HepG2 (cell line): ENCODE measurements around the gene MLN. TPM values are rescaled to one million over a fixed set of nuclear protein-coding genes. Genes with fewer than 3 reads are reported as not detected.

Experiments used
- ATAC-seq: fragments of 200-7000 bp; cut with Tn5 transposase; 3 replicates; pipeline ENCODE4 v1.9.1; 2020; ENCODE audit warnings: mild to moderate bottlenecking, moderate library complexity
- BruUV-seq: library from RNA; stranded (reverse); fragments of 400-500 nt; replicated peaks from 2 replicates; lab custom pipeline; 2021; lab: Mats Ljungman, UMichigan
- CTCF ChIA-PET: fragments of 300-600 bp; formaldehyde crosslinking; extraction: SDS; loops from one replicate; lab custom pipeline; 2021; ENCODE audit warnings: low total read pairs, inconsistent platforms, low intra/inter-chr PET ratio; lab: Yijun Ruan, JAX
- POLR2A ChIA-PET: fragments of 350-600 bp; sonication (Branson Sonifier 250); formaldehyde crosslinking; loops from one replicate; lab custom pipeline; 2020; ENCODE audit warnings: antibody characterized with exemption, inconsistent platforms; lab: Yijun Ruan, JAX
- DNase-seq: peaks from one replicate; pipeline ENCODE4 v3.0.0-alpha.2; 2015; ENCODE audit warnings: low spot score
- FAIRE-seq: peaks from 3 replicates; lab custom pipeline; 2011; peaks lifted over from hg19 to GRCh38; lab: Jason Lieb, UNC
- H2AFZ ChIP-seq: one replicate; pipeline ENCODE4 v1.6.1; 2011; ENCODE audit warnings: low read length, inconsistent platforms
- H3K27ac ChIP-seq: fragments of 300-600 bp; 3 replicates; pipeline ENCODE4 v1.8.0; 2011; ENCODE audit warnings: mixed run types, mild to moderate bottlenecking, mixed read lengths, low read length, inconsistent platforms; ENCODE audit not compliant: insufficient read depth; ENCODE audit errors: extremely low read length
- H3K27me3 ChIP-seq, 2 experiments: fragments of 200-600 bp in 1 of 2; 2 replicates in 1 of 2; 3 replicates in 1 of 2; pipeline versions ENCODE4 v1.6.0 to v1.8.0; 2011; ENCODE audit warnings: low read length in 2 of 2, mild to moderate bottlenecking in 2 of 2, moderate library complexity in 2 of 2, inconsistent platforms in 1 of 2; ENCODE audit not compliant: insufficient read depth in 2 of 2, control insufficient read depth in 1 of 2
- H3K36me3 ChIP-seq, 2 experiments: fragments of 200-600 bp in 1 of 2; replicated peaks in 1 of 2; 2 replicates in 1 of 2; 3 replicates in 1 of 2; pipeline versions ENCODE4 v1.5.1 to v1.8.0; 2011; ENCODE audit warnings: low read length in 2 of 2, inconsistent platforms in 1 of 2; ENCODE audit not compliant: insufficient read depth in 2 of 2, control insufficient read depth in 1 of 2
- H3K4me1 ChIP-seq: 2 replicates; pipeline ENCODE4 v1.5.1; 2012; ENCODE audit warnings: low read length, inconsistent platforms; ENCODE audit not compliant: insufficient read depth
- H3K4me2 ChIP-seq: 2 replicates; pipeline ENCODE4 v1.6.0; 2011; ENCODE audit warnings: low read depth, low read length, inconsistent platforms
- H3K4me3 ChIP-seq, 3 experiments: fragments of 200-600 bp in 1 of 3; sonication (generic), shearing (Covaris generic) in 1 of 3; replicated peaks in 1 of 3; 2 replicates each; pipeline ENCODE4 v1.5.1; 2011 to 2016; ENCODE audit warnings: low read length in 3 of 3, inconsistent platforms in 2 of 3, low read depth in 2 of 3, mild to moderate bottlenecking in 2 of 3, control low read depth in 1 of 3, mixed read lengths in 1 of 3; ENCODE audit not compliant: insufficient read depth in 1 of 3
- H3K79me2 ChIP-seq: one replicate; pipeline ENCODE4 v1.6.1; 2011; ENCODE audit warnings: low read length, inconsistent platforms; ENCODE audit not compliant: insufficient read depth
- H3K9ac ChIP-seq: 2 replicates; pipeline ENCODE4 v1.6.0; 2011; ENCODE audit warnings: mild to moderate bottlenecking, low read depth, low read length, inconsistent platforms; ENCODE audit not compliant: insufficient read depth
- H3K9me3 ChIP-seq: 2 replicates; pipeline ENCODE4 v1.5.1; 2012; ENCODE audit warnings: mild to moderate bottlenecking, low read length
- H4K20me1 ChIP-seq: 2 replicates; pipeline ENCODE4 v1.6.0; 2011; ENCODE audit warnings: inconsistent platforms, mild to moderate bottlenecking, low read length, moderate library complexity; ENCODE audit not compliant: insufficient read depth
- AKAP8 ChIP-seq: sonication (generic); formaldehyde crosslinking; IDR thresholded peaks from 2 replicates; pipeline ENCODE4 v1.5.1; 2020; ENCODE audit warnings: mild to moderate bottlenecking, missing genetic modification reagents
- KDM2A ChIP-seq: sonication (generic); formaldehyde crosslinking; IDR thresholded peaks from 2 replicates; pipeline ENCODE4 v1.4.0; 2020; ENCODE audit warnings: low read depth, missing genetic modification reagents, borderline replicate concordance
- POLR2G ChIP-seq: fragments of 200-400 bp; formaldehyde crosslinking; IDR thresholded peaks from 2 replicates; pipeline ENCODE4 v1.6.1; 2018; ENCODE audit warnings: mild to moderate bottlenecking, low read depth, low read length, moderate library complexity
- RBM22 ChIP-seq: fragments of 200-400 bp; formaldehyde crosslinking; optimal IDR thresholded peaks from 2 replicates; pipeline ENCODE3; 2017; ENCODE audit warnings: mild to moderate bottlenecking, low read length, moderate library complexity
- REL ChIP-seq: sonication (generic); formaldehyde crosslinking; conservative IDR thresholded peaks from 2 replicates; pipeline ENCODE4 v1.8.0; 2022; ENCODE audit warnings: mild to moderate bottlenecking, missing genetic modification reagents, moderate library complexity
- ZC3H13 ChIP-seq: sonication (generic); formaldehyde crosslinking; IDR thresholded peaks from 2 replicates; pipeline ENCODE4 v1.8.1; 2023; ENCODE audit warnings: mild to moderate bottlenecking, missing genetic modification reagents, moderate library complexity
- whole genome bisulfite sequencing: methylation state at CpG from one replicate; pipeline ENCODE4 v1.1.6; 2017; ENCODE audit warnings: low lambda C conversion rate; 5-methylcytosine and 5-hydroxymethylcytosine counted together
- in situ Hi-C: cut with HindIII; loops from 2 replicates; pipeline ENCODE4 v1.10.0; 2017; ENCODE audit warnings: low pct_unique_long_range_greater_than_20kb; ENCODE audit not compliant: extremely low pct_ligation_motif_present
- intact Hi-C: fragments of 100-400 bp; cut with micrococcal nuclease; formaldehyde crosslinking; loops from one replicate; pipeline ENCODE4 v1.10.0; 2022; ENCODE audit not compliant: unreplicated experiment
- polyA plus RNA-seq, 8 experiments: library from polyadenylated mRNA; depleted of rRNA in 3 of 8; stranded (reverse) in 7 of 8; unstranded in 1 of 8; fragments of >200 nt; fragmentation: Illumina TruSeq in 4 of 8; extraction: Trizol in 4 of 8; gene quantifications; 2 replicates each; pipeline versions ENCODE4 v1.2.1 to v1.2.3, GENCODE V29; 2011 to 2016; ENCODE audit warnings: low read depth in 4 of 8, missing spikeins in 1 of 8, mixed read lengths in 1 of 8; ENCODE audit not compliant: insufficient read depth in 1 of 8
- total RNA-seq, 5 experiments: library from RNA; depleted of rRNA; stranded (reverse); fragments of >200 nt; fragmentation: Illumina TruSeq; extraction: Trizol; gene quantifications; 2 replicates each; pipeline ENCODE4 v1.2.3, GENCODE V29; 2016; ENCODE audit warnings: low read depth in 1 of 5
- TF ChIP-seq, protein P1 (sequence below): sonication (generic); formaldehyde crosslinking; IDR thresholded peaks from 2 replicates; pipeline ENCODE4 v1.5.0; 2020; ENCODE audit warnings: missing genetic modification reagents
- TF ChIP-seq, protein P2 (sequence below): sonication (generic); formaldehyde crosslinking; IDR thresholded peaks from 2 replicates; pipeline ENCODE4 v1.8.1; 2023; ENCODE audit warnings: mild to moderate bottlenecking, moderate library complexity, missing genetic modification reagents

The MLN gene
- total and polyA plus RNA-seq, 2 of the 13 experiments (the other 11 are each of a cell fraction or from before 2014, with no cell fraction given) = not detected

DNA sequence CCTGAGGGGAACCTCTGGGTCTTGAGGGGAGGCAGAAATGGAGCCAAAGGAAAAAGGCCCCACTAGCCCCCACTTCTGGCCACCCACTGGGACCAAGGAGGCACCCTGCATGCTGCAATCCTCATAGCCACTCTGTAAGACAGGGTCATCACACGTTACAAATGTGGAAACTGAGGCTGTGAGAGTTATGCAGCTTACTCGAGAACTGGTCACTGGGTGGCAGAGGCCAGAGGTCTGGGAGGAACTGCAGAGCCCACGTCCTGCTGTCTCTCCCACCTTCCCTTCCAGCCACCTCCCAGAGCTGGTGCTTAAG lies 33.0 kb downstream of the MLN start:
- H3K9ac ChIP-seq = no peak overlapping the region
- H3K27ac ChIP-seq = no peak overlapping the region
- intact Hi-C loops = no loop called here
- H3K4me3 ChIP-seq = no peak overlapping the region
- H3K4me1 ChIP-seq = peaks cover 5% of the 10 kb centered on the region
- no peaks in the 10 kb centered on the region for H3K9me3 ChIP-seq
- in situ Hi-C loops = no loop called here
- H2AFZ ChIP-seq = no peak overlapping the region
- TF ChIP-seq ZC3H13 (peak; percentile 90), POLR2G (peak; percentile 64; the same call in 1 of the 2 replicates), KDM2A (peak; percentile 16; the same call in 1 of the 2 replicates), RBM22 (peak; percentile 47), AKAP8 (CRISPR knock-in tag) (peak; percentile 47; the same call in 1 of the 2 replicates), REL (CRISPR knock-in tag) (0 out of 2 replicates have a peak, but pooled peaks have one; percentile 38)
- TF ChIP-seq, protein P1, sequence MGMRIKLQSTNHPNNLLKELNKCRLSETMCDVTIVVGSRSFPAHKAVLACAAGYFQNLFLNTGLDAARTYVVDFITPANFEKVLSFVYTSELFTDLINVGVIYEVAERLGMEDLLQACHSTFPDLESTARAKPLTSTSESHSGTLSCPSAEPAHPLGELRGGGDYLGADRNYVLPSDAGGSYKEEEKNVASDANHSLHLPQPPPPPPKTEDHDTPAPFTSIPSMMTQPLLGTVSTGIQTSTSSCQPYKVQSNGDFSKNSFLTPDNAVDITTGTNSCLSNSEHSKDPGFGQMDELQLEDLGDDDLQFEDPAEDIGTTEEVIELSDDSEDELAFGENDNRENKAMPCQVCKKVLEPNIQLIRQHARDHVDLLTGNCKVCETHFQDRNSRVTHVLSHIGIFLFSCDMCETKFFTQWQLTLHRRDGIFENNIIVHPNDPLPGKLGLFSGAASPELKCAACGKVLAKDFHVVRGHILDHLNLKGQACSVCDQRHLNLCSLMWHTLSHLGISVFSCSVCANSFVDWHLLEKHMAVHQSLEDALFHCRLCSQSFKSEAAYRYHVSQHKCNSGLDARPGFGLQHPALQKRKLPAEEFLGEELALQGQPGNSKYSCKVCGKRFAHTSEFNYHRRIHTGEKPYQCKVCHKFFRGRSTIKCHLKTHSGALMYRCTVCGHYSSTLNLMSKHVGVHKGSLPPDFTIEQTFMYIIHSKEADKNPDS (CRISPR knock-in tag) = no peak
- TF ChIP-seq, protein P2, sequence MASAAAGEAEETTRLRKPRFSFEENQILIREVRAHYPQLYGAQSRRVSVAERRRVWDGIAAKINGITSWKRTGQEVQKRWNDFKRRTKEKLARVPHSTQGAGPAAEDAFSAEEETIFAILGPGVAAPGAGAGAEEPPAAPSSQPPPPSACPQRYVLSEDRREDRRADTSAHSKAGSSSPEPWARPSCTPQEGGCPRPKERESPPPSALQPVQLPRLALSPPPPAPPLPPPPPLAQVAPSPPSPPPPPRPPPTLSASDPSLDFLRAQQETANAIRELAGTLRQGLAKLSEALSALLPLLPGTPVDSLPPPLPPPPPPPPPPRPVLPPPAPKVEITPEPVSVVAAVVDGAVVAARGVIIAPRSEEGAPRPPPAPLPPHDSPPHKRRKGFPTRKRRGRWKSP (CRISPR knock-in tag) = no peak
- WGBS = 75% methylated on average over 2 of the region's 3 CpGs
- H4K20me1 ChIP-seq = no peaks in the 10 kb centered on the region; the same call in 1 of the 2 replicates
- ChIA-PET POLR2A (interaction anchor here (1.0 to 1.9 kb wide), 4 partner anchors 11 to 217 kb away, joined by 3 to 6 read pairs (median 3); partner anchors contain the start of gene UQCC2), CTCF (interaction anchor here (1.1 to 1.6 kb wide), 2 partner anchors 185 to 257 kb away, joined by 3 to 5 read pairs; no protein-coding TSS in a partner anchor)
- ATAC-seq (no peak), FAIRE-seq (no peak), DNase-seq (no peak)
- BruUV-seq = no TSS peak
- H3K27me3 ChIP-seq = peaks cover 0 to 12% of the 10 kb centered on the region in 2 experiments; a peak in 3 of 5 replicates
- H3K79me2 ChIP-seq = no peaks in the 10 kb centered on the region
- no peak overlapping the region for H3K4me2 ChIP-seq
- H3K36me3 ChIP-seq = peaks cover 21 to 30% of the 10 kb centered on the region in 2 experiments; a peak in 4 of 5 replicates
